CD14-positive monocyte (primary cell): ENCODE measurements around the gene METTL24. TPM values are rescaled to one million over a fixed set of nuclear protein-coding genes. Genes with fewer than 3 reads are reported as not detected.

Experiments used
- DNase-seq, 3 donors: peaks; one replicate each; pipeline ENCODE4 v3.0.0-alpha.2; 2011 to 2022
- H2AFZ ChIP-seq: 2 replicates; pipeline ENCODE4 v1.6.0; 2012; ENCODE audit warnings: mild to moderate bottlenecking, low read depth, low read length, inconsistent platforms; ENCODE audit not compliant: insufficient read depth, poor library complexity, severe bottlenecking
- H3K27ac ChIP-seq, 2 donors: 1 replicate in 1 of 2; 2 replicates in 1 of 2; pipeline ENCODE4 v1.5.1; 2012 to 2013; ENCODE audit warnings: low read length in 2 of 2, control low read depth in 1 of 2, inconsistent platforms in 1 of 2, low read depth in 1 of 2, mild to moderate bottlenecking in 1 of 2
- H3K27me3 ChIP-seq, 2 donors: one replicate each; pipeline versions ENCODE4 v1.6.0 to v1.6.1; 2011 to 2013; ENCODE audit warnings: low read length in 2 of 2; ENCODE audit not compliant: control insufficient read depth in 2 of 2, insufficient read depth in 2 of 2
- H3K36me3 ChIP-seq, 2 donors: replicated peaks in 1 of 2; 1 replicate in 1 of 2; 2 replicates in 1 of 2; pipeline versions ENCODE4 v1.5.1 to v1.6.1; 2012 to 2013; ENCODE audit warnings: low read length in 2 of 2, control low read depth in 1 of 2, inconsistent platforms in 1 of 2, mild to moderate bottlenecking in 1 of 2; ENCODE audit not compliant: insufficient read depth in 2 of 2, control insufficient read depth in 1 of 2
- H3K4me1 ChIP-seq, 2 donors: 1 replicate in 1 of 2; 2 replicates in 1 of 2; pipeline versions ENCODE4 v1.5.1 to v1.6.1; 2012 to 2013; ENCODE audit warnings: low read length in 2 of 2, control low read depth in 1 of 2, inconsistent platforms in 1 of 2, mild to moderate bottlenecking in 1 of 2, moderate library complexity in 1 of 2; ENCODE audit not compliant: insufficient read depth in 2 of 2, control insufficient read depth in 1 of 2
- H3K4me2 ChIP-seq: replicated peaks from 2 replicates; pipeline ENCODE3; 2012; ENCODE audit warnings: low read length, moderate library complexity, mild to moderate bottlenecking; ENCODE audit not compliant: poor library complexity, severe bottlenecking; ENCODE audit errors: extremely low read depth
- H3K4me3 ChIP-seq, 3 experiments: fragments of 200-600 bp in 1 of 3; sonication (generic) in 1 of 3; replicated peaks in 1 of 3; 1 replicate in 2 of 3; 2 replicates in 1 of 3; pipeline ENCODE4 v1.5.1; 2011 to 2013; ENCODE audit warnings: low read length in 3 of 3, mild to moderate bottlenecking in 3 of 3, control low read depth in 2 of 3, low read depth in 2 of 3, inconsistent platforms in 1 of 3, moderate library complexity in 1 of 3
- H3K79me2 ChIP-seq: 2 replicates; pipeline ENCODE4 v1.6.0; 2012; ENCODE audit warnings: mild to moderate bottlenecking, control low read depth, inconsistent platforms, low read length, moderate library complexity; ENCODE audit not compliant: insufficient read depth
- H3K9ac ChIP-seq: 2 replicates; pipeline ENCODE4 v1.6.0; 2017; ENCODE audit warnings: low read length, mild to moderate bottlenecking; ENCODE audit not compliant: insufficient read depth, poor library complexity, severe bottlenecking
- H3K9me3 ChIP-seq, 2 donors: replicated peaks in 1 of 2; 1 replicate in 1 of 2; 2 replicates in 1 of 2; pipeline versions ENCODE4 v1.5.1 to v1.6.1; 2012 to 2013; ENCODE audit warnings: low read length in 2 of 2, control low read depth in 1 of 2; ENCODE audit not compliant: control insufficient read depth in 1 of 2, insufficient read depth in 1 of 2
- H4K20me1 ChIP-seq: 2 replicates; pipeline ENCODE4 v1.6.0; 2012; ENCODE audit warnings: mild to moderate bottlenecking, low read length, control low read depth, moderate library complexity; ENCODE audit not compliant: insufficient read depth
- H3K27ac Mint-ChIP-seq, 7 donors: one replicate each; pipeline ENCODE4 v1.8.0; 2020; ENCODE audit warnings: mild to moderate bottlenecking in 7 of 7, mixed read lengths in 7 of 7, moderate library complexity in 6 of 7, inconsistent platforms in 2 of 7
- H3K27me3 Mint-ChIP-seq, 3 donors: one replicate each; pipeline ENCODE4 v1.8.0; 2021 to 2022; ENCODE audit warnings: low read depth in 3 of 3, mild to moderate bottlenecking in 3 of 3, mixed read lengths in 3 of 3, moderate library complexity in 3 of 3, inconsistent platforms in 1 of 3
- H3K36me3 Mint-ChIP-seq, 2 donors: one replicate each; pipeline ENCODE4 v1.8.0; 2020; ENCODE audit warnings: mixed read lengths in 2 of 2, inconsistent platforms in 1 of 2, mild to moderate bottlenecking in 1 of 2
- H3K4me1 Mint-ChIP-seq: one replicate; pipeline ENCODE4 v1.8.0; 2020; ENCODE audit warnings: mild to moderate bottlenecking, mixed read lengths
- H3K4me3 Mint-ChIP-seq, 2 donors: one replicate each; pipeline ENCODE4 v1.8.0; 2020; ENCODE audit warnings: mild to moderate bottlenecking in 2 of 2, mixed read lengths in 2 of 2, moderate library complexity in 1 of 2
- H3K9me3 Mint-ChIP-seq, 7 donors: one replicate each; pipeline ENCODE4 v1.8.0; 2020 to 2022; ENCODE audit warnings: mixed read lengths in 7 of 7, mild to moderate bottlenecking in 6 of 7, moderate library complexity in 6 of 7, inconsistent platforms in 2 of 7
- WGBS: methylation state at CpG from one replicate; pipeline ENCODE4 v1.1.5; 2013; ENCODE audit warnings: missing lambda C conversion rate; ENCODE audit not compliant: insufficient coverage; 5-methylcytosine and 5-hydroxymethylcytosine counted together
- intact Hi-C, 2 donors: fragments of 100-400 bp; cut with micrococcal nuclease; formaldehyde crosslinking; loops; one replicate each; pipeline versions ENCODE4 v1.15.0 to v1.15.1; 2023
- polyA plus RNA-seq, 3 donors: library from polyadenylated mRNA; depleted of rRNA in 1 of 3; unstranded in 2 of 3; stranded (reverse) in 1 of 3; fragments of 300-500 nt in 2 of 3; fragments of >200 nt in 1 of 3; fragmentation: Illumina TruSeq in 2 of 3; gene quantifications; 1 replicate in 2 of 3; 2 replicates in 1 of 3; pipeline ENCODE4 v1.2.3, GENCODE V29; 2012 to 2021
- TF ChIP-seq, protein P1 (sequence below): fragments of 200-600 bp; IDR thresholded peaks from one replicate; pipeline ENCODE4 v1.8.0; 2022; ENCODE audit warnings: antibody characterized with exemption, mild to moderate bottlenecking

Gene METTL24
- polyA plus RNA-seq, 3 donors, result not detected

GRCh38 chr6:110233770-110234374, 124.3 kb downstream of the METTL24 start:
- Mint-ChIP-seq H3K9me3 (no peaks in the 10 kb centered on the region), H3K4me3 (no peak overlapping the region), H3K27ac (peak overlapping the region in 5 of 7 donors; percentile 48 to 90 (median 62)), H3K4me1 (peaks cover 7% of the 10 kb centered on the region), H3K36me3 (peaks cover 42 to 48% of the 10 kb centered on the region in 2 donors), H3K27me3 (no peaks in the 10 kb centered on the region)
- Histone ChIP-seq H4K20me1 (no peaks in the 10 kb centered on the region), H3K27ac (peak overlapping the region in 1 of 2 donors; percentile 76), H3K36me3 (peaks cover 24 to 40% of the 10 kb centered on the region in 2 donors), H3K9me3 (no peaks in the 10 kb centered on the region), H3K27me3 (no peaks in the 10 kb centered on the region), H2AFZ (no peak overlapping the region), H3K4me3 (no peak overlapping the region), H3K79me2 (no peaks in the 10 kb centered on the region), H3K4me2 (peak overlapping the region; percentile 11), H3K4me1 (peaks cover 3 to 7% of the 10 kb centered on the region in 2 donors), H3K9ac (no peak overlapping the region)
- no CpG with 5 or more reads among the region's 2 CpGs for WGBS
- TF ChIP-seq, protein P1, sequence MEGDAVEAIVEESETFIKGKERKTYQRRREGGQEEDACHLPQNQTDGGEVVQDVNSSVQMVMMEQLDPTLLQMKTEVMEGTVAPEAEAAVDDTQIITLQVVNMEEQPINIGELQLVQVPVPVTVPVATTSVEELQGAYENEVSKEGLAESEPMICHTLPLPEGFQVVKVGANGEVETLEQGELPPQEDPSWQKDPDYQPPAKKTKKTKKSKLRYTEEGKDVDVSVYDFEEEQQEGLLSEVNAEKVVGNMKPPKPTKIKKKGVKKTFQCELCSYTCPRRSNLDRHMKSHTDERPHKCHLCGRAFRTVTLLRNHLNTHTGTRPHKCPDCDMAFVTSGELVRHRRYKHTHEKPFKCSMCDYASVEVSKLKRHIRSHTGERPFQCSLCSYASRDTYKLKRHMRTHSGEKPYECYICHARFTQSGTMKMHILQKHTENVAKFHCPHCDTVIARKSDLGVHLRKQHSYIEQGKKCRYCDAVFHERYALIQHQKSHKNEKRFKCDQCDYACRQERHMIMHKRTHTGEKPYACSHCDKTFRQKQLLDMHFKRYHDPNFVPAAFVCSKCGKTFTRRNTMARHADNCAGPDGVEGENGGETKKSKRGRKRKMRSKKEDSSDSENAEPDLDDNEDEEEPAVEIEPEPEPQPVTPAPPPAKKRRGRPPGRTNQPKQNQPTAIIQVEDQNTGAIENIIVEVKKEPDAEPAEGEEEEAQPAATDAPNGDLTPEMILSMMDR, result no peak
- intact Hi-C loops, result no loop called here
- peak in 1 of 3 donors; percentile 9 for DNase-seq

DNA sequence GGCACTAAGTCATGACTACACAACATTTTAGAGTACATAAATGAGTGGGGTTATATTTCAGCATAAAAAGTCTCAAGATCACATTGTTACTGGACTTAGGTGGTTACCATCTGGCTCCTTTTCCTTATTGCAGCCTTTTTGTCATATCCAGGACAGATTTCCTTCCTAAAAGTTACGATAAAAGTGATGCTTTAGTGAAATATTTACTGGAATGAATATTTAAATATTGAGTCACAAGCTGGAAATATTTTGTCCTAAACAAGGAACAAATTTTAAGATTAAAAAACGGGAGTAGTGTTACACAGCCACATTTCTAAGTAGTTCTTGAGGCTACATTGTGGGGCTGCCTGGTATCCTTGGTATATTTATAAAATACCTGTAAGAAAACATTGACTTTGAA, 125.7 kb downstream of the METTL24 start:
- no peak for DNase-seq
- Histone ChIP-seq H3K79me2 (no peaks in the 10 kb centered on the region), H3K4me2 (no peak overlapping the region), H3K4me1 (peaks cover 3 to 7% of the 10 kb centered on the region in 2 donors), H3K27ac (peak overlapping the region in 1 of 2 donors; percentile 51), H2AFZ (no peak overlapping the region), H4K20me1 (no peaks in the 10 kb centered on the region), H3K27me3 (no peaks in the 10 kb centered on the region), H3K9ac (no peak overlapping the region), H3K9me3 (no peaks in the 10 kb centered on the region), H3K4me3 (no peak overlapping the region), H3K36me3 (peaks cover 37 to 44% of the 10 kb centered on the region in 2 donors)
- intact Hi-C loops, result no loop called here
- WGBS, result no CpG with 5 or more reads among the region's 2 CpGs
- Mint-ChIP-seq H3K4me3 (no peak overlapping the region), H3K36me3 (peaks cover 41 to 51% of the 10 kb centered on the region in 2 donors), H3K4me1 (peaks cover 7% of the 10 kb centered on the region), H3K9me3 (no peaks in the 10 kb centered on the region), H3K27me3 (no peaks in the 10 kb centered on the region), H3K27ac (no peak overlapping the region)
- TF ChIP-seq, protein P1, result no peak
